Thoracic aorta (tissue), 2 donors: ENCODE data around the gene POU6F2. TPM values are rescaled to one million over a fixed set of nuclear protein-coding genes. Genes with fewer than 3 reads are reported as not detected.

Source experiments
- ATAC-seq: fragments of 150-250 bp; one replicate; pipeline ENCODE4 v1.8.0; 2017; ENCODE audit warnings: low read depth; ENCODE audit not compliant: insufficient number of reproducible peaks, low FRiP score
- DNase-seq: peaks from one replicate; pipeline ENCODE4 v3.0.0-alpha.2; 2020; ENCODE audit warnings: low spot score
- H3K27ac ChIP-seq, 2 donors: fragments of 200-600 bp; sonication (generic); 1 replicate in 1 of 2; 2 replicates in 1 of 2; pipeline ENCODE4 v1.5.1; 2016; ENCODE audit warnings: mild to moderate bottlenecking in 2 of 2, moderate library complexity in 2 of 2
- H3K27me3 ChIP-seq: fragments of 200-600 bp; sonication (generic); replicated peaks from 2 replicates; pipeline ENCODE4 v1.6.0; 2016; ENCODE audit warnings: mild to moderate bottlenecking; ENCODE audit not compliant: insufficient read depth
- H3K36me3 ChIP-seq: fragments of 200-600 bp; sonication (generic); one replicate; pipeline ENCODE4 v1.5.1; 2016
- H3K4me1 ChIP-seq, 2 donors: fragments of 200-600 bp; sonication (generic); 1 replicate in 1 of 2; 2 replicates in 1 of 2; pipeline versions ENCODE4 v1.5.1 to v1.6.0; 2016; ENCODE audit warnings: low read depth in 2 of 2, mild to moderate bottlenecking in 1 of 2; ENCODE audit not compliant: control insufficient read depth in 1 of 2
- H3K4me3 ChIP-seq: fragments of 200-600 bp; sonication (generic); 2 replicates; pipeline ENCODE4 v1.5.1; 2016; ENCODE audit warnings: mild to moderate bottlenecking
- H3K9me3 ChIP-seq: fragments of 200-600 bp; sonication (generic); 2 replicates; pipeline ENCODE4 v1.5.1; 2016
- total RNA-seq, 2 donors: library from RNA; depleted of rRNA; stranded (reverse); fragments of >200 nt; gene quantifications; one replicate each; pipeline versions ENCODE4 v1.1.0 to v1.2.3, GENCODE V29; 2016
- TF ChIP-seq, protein P1 (sequence below): fragments of 200-600 bp; sonication (generic); IDR thresholded peaks from one replicate; pipeline ENCODE4 v1.5.1; 2019; ENCODE audit warnings: antibody characterized with exemption

Gene POU6F2
- total RNA-seq, 2 donors from 2014 or later: not detected

- no peak for DNase-seq
- no peaks in the 10 kb centered on the region for H3K27me3 ChIP-seq
- no peaks in the 10 kb centered on the region for H3K9me3 ChIP-seq
- H3K4me1 ChIP-seq: no peaks in the 10 kb centered on the region
- no peaks in the 10 kb centered on the region for H3K36me3 ChIP-seq
- no peak for ATAC-seq
- H3K4me3 ChIP-seq: no peak overlapping the region
- TF ChIP-seq, protein P1, sequence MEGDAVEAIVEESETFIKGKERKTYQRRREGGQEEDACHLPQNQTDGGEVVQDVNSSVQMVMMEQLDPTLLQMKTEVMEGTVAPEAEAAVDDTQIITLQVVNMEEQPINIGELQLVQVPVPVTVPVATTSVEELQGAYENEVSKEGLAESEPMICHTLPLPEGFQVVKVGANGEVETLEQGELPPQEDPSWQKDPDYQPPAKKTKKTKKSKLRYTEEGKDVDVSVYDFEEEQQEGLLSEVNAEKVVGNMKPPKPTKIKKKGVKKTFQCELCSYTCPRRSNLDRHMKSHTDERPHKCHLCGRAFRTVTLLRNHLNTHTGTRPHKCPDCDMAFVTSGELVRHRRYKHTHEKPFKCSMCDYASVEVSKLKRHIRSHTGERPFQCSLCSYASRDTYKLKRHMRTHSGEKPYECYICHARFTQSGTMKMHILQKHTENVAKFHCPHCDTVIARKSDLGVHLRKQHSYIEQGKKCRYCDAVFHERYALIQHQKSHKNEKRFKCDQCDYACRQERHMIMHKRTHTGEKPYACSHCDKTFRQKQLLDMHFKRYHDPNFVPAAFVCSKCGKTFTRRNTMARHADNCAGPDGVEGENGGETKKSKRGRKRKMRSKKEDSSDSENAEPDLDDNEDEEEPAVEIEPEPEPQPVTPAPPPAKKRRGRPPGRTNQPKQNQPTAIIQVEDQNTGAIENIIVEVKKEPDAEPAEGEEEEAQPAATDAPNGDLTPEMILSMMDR: no peak
- no peak overlapping the region for H3K27ac ChIP-seq
Measured at GRCh38 chr7:39217783-39218182, 240.1 kb downstream of the POU6F2 start.

DNA sequence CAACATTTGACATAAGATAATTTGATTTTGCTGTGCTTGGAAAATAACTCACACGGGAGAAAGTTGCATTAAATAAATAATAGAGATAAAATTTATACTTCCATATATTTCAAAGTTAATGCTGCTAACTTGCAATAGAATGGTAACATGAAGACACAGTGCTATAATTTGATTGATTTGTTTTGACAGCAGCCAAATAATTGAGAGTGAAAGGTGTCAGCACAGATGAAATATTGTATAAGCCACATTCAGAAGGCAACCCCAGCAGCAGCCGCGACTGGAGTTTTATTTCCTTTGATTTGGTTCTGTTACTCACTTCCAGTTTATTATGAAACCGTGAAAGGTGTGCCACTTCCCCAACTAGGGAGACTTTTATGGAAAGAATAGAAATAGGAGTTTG, 242.2 kb downstream of the POU6F2 start:
- Histone ChIP-seq H3K4me1 (no peaks in the 10 kb centered on the region), H3K36me3 (no peaks in the 10 kb centered on the region), H3K27ac (no peak overlapping the region), H3K9me3 (no peaks in the 10 kb centered on the region), H3K27me3 (no peaks in the 10 kb centered on the region), H3K4me3 (no peak overlapping the region)
- DNase-seq: no peak
- TF ChIP-seq, protein P1: no peak
- ATAC-seq: no peak

DNA sequence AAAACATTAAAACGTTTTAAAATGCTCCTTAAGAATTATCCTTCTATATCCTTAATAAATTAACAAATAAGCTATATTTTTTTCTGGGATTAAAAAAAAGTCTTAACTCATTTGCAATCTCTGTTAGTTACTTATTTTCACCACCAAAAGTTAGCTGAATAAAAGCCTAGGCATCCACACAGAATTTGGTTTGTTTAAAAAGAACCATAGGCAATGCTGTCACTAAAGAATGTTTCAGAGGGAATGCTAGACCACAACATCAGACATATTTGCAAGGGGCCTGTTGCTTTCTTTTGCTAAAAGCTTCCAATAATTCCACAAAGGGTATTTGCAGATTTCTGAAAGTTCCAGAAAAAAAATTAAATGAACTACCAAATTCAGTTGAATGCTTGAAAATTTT, 244.2 kb downstream of the POU6F2 start:
- Histone ChIP-seq H3K27ac (no peak overlapping the region), H3K4me1 (no peaks in the 10 kb centered on the region), H3K36me3 (no peaks in the 10 kb centered on the region), H3K4me3 (no peak overlapping the region), H3K9me3 (no peaks in the 10 kb centered on the region), H3K27me3 (no peaks in the 10 kb centered on the region)
- TF ChIP-seq, protein P1: no peak
- ATAC-seq: no peak
- no peak for DNase-seq

DNA sequence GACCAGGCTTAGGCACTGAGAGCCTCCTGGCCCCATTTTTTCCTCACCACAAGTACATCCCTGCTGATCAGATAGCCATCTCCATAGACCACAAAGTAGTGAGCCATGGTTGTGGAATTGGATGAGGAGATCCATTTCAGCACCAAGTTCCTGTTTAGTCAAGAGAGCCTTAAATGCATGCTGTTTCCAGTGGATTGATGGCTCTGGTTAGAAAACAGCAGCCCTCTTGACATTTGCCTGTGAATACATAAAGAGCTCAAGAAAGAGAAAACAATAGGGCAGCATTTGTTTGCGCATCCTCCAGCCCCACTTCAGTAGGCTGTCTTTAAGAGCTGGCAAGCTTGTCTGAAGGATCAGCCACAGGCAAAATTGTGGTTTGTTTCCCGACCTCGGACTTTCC, 251.2 kb downstream of the POU6F2 start:
- no peaks in the 10 kb centered on the region for H3K36me3 ChIP-seq
- no peak for ATAC-seq
- H3K27ac ChIP-seq: no peak overlapping the region
- no peaks in the 10 kb centered on the region for H3K4me1 ChIP-seq
- H3K27me3 ChIP-seq: no peaks in the 10 kb centered on the region
- TF ChIP-seq, protein P1: no peak
- H3K4me3 ChIP-seq: no peak overlapping the region
- no peak for DNase-seq
- H3K9me3 ChIP-seq: no peaks in the 10 kb centered on the region

GRCh38 chr7:39233851-39234529, 256.3 kb downstream of the POU6F2 start:
- TF ChIP-seq, protein P1: no peak
- Histone ChIP-seq H3K27me3 (no peaks in the 10 kb centered on the region), H3K4me1 (no peaks in the 10 kb centered on the region), H3K9me3 (no peaks in the 10 kb centered on the region), H3K36me3 (no peaks in the 10 kb centered on the region), H3K27ac (no peak overlapping the region), H3K4me3 (no peak overlapping the region)
- DNase-seq (no peak), ATAC-seq (no peak)
